Brain pericyte (primary cell): ENCODE measurements around the gene PRICKLE2.
"Not testable (repeated sequence)": the region's sequence is repeated elsewhere in the genome, so short reads cannot be mapped to it uniquely, and the experiment has no call there.

ENCODE experiments used
- DNase-seq: peaks from one replicate; pipeline ENCODE4 v3.0.0-alpha.2; 2012; ENCODE audit warnings: low read depth, low spot score

PRICKLE2 gene

GRCh38 chr3:64103131-64103530 is 122.1 kb downstream of the PRICKLE2 start:
- DNase-seq, result no peak

DNA sequence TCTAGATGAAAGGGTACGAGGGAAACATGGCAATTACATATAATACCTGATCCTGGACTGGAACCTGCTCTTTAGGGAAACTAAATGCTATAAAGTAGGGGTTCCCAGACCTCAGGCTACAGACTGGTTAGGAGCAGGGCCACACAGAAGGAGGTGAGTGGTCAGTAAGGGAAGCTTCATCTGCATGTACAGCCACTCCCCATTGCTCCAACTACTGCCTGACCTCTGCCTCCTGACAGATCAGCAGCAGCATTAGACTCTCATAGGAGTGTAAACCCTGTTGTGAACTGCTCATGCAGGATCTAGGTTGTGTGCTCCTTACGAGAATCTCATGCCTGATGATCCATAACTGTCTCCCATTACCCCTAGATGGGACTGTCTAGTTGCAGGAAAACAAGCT is 123.1 kb downstream of the PRICKLE2 start:
- DNase-seq, result no peak

GRCh38 chr3:64099316-64099715 is 126.0 kb downstream of the PRICKLE2 start:
- no peak for DNase-seq

DNA sequence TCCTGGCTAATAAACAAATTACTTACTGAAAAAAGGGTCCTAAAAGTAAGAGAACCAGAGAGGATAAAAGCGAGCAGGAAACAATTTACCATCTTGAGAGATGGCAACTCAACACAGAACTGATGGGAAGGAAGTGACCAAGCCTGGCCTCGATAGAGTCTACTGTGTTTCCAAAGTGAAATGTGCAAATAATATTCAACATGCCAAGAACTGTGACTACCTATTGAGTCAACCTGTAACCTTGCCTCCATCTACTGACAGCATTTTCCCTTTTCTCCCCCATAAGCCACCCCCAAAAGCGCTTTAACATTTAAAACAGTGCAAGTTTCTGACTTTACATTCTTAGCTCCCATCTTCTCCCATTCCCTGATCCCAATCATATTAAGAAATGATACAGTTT is 126.6 kb downstream of the PRICKLE2 start:
- no peak for DNase-seq

- no peak for DNase-seq
Measured at GRCh38 chr3:64097920-64098319, 127.3 kb downstream of the PRICKLE2 start.

DNA sequence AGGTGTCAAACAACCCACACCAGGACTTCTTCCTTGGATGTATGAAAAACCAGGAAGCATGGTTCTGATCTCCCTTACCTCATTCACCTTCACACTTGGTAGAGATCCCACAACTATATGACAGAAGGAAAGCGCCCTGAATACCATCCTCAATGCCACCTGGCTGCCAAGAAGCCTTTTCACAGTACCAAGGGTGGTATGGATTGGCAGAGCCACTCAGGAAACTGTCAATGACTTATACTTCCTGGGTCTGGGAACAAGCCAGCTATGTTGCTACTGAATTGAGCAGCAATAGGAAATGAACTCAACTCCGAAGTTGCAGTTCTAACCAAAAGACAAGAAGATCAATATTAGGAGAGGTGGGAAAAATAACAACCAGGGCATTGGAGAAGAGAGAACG is 129.5 kb downstream of the PRICKLE2 start:
- DNase-seq, result no peak

- no peak for DNase-seq
Measured at GRCh38 chr3:64094713-64095079, 130.6 kb downstream of the PRICKLE2 start.

GRCh38 chr3:64093825-64094712 is 131.2 kb downstream of the PRICKLE2 start:
- DNase-seq, result no peak

GRCh38 chr3:64093211-64093610 is 132.1 kb downstream of the PRICKLE2 start:
- no peak for DNase-seq

GRCh38 chr3:64091501-64091900 is 133.8 kb downstream of the PRICKLE2 start:
- DNase-seq, result no peak

DNA sequence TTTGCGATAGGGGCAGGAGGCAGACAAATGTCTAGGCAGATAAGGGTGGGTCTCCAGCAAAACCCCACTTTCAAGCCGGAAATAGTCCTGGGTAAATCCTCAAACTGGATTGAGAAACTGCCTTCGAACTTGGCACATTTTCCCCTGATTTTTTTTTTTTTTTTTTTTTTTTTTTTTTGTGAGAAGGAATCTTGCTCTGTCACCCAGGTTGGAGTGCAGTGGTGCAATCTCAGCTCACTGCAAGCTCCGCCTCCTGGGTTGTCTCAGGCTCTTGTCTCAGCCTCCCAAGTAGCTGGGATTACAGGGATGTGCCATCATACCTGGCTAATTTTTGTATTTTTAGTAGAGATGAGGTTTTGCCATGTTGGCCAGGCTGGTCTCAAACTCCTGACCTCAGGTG is 135.9 kb downstream of the PRICKLE2 start:
- DNase-seq, result not testable (repeated sequence)

DNA sequence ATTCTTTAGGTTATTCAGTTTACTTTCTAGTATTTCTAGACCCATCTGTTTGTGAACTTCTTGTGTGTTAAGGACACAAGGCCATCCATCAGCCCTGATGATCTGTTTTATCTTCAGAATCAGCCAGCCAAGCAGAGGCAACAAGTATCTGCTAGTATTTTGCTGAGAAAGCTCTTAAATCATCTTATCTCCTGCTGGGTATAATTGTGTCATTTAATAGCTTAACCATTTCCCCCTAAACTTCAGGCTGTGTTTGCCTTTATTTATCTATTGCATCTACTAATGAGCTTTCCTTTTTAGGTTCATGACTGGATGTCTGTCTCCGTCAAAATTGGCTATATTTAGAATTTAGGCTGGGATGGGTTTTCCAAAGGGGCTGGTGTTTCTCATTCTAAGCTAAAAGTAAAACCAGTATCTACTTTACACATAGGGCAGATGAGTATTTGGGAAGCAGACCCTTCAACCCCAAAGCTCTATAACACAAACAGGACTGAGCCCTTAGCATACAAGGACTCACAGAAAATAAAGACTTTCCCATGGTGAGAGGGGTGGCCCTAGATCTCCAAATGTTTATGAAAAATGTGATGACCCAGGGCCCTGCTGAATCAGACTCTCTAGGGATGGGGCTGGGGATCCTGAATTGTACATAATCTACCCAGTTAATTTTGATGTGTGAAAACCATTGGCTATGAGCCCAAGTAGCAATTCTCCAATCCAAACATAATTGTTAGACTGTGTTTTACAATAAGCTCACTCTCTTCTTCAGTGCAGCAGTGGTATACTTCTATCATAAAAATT is 136.7 kb downstream of the PRICKLE2 start:
- no peak for DNase-seq

DNA sequence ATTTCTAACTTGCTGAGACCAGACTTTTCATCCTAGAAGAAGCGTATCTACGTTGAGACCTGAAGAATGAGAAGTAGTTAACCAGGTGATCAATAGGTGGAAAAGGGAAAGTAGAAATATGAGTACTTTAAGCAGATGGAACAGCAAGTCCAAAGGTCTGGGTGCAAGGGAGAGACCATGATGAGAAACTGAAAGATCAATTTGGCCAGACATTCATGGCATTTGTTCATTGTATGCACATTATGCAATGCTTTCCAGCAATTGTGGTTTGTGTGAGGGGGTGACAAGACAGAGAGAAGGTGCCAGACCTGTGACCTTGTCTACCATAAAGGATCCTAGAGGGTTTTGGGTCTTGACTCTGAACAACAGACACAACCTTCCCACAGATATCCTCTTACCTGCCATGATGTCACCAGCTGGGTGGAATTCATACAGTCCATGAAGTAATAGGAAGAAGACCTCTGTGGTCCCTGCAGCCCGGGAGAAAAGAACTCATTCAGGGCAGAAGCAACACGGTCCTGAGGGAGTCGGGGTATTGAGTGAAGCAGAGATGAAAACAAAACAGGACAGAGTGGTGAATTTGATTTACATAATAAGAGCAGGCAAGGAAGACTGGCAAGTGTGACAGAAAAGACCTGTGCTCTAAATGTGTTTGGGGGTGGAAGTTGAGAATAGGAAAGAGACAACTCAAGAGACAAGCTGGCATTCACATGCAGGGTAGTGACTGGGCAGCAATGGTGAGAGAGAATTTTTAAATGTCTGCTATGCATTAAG is 138.6 kb downstream of the PRICKLE2 start:
- no peak for DNase-seq

DNA sequence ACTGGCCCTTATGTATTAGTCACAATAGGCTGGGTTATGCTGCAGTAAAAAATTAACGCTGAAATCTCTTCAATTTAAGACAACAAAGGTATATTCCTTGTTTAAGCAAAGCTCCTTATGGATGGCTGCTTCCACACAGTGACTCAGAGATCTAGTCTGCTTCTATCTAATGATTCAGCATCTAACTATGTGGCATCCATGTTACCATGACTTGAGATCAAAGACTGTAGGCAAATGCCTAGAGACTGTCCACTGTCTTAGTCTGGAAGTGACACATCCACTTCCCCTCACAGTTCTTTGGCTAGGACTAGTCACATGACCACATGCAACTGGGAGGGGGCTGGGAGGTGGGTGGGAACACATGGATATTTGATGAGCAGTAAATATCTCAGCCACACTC is 140.6 kb downstream of the PRICKLE2 start:
- DNase-seq, result no peak

GRCh38 chr3:64083575-64083974 is 141.7 kb downstream of the PRICKLE2 start:
- no peak for DNase-seq

DNA sequence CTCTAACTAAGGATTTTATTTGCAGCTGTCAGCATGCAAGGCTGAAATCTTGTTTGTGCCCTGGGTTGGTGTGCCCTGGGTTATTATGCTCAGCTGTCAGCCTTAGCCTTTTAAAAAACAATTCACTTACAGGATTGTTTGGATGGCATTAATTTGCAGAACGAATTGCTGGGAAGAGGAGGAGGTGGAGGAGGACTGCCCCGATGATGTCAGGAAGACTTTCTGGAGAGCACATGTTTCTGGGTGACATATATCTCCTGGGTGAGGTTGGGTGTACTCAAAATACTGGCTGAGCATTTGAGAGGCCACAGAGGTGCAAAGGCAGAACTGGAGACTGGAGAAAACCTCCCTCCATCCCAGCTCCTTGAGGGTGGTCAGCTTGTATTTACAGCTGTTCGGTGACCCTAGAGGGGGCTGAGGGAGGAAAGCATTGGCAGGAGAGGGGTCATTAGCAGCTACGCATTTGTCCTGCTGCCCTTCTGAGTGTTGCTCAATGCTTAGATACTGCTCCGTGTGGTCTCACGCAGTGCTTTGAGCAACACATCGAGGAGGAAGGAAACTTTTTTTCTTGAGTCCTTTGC is 142.2 kb downstream of the PRICKLE2 start:
- peak; percentile 66 for DNase-seq

GRCh38 chr3:64082411-64082810 is 142.9 kb downstream of the PRICKLE2 start:
- no peak for DNase-seq

DNA sequence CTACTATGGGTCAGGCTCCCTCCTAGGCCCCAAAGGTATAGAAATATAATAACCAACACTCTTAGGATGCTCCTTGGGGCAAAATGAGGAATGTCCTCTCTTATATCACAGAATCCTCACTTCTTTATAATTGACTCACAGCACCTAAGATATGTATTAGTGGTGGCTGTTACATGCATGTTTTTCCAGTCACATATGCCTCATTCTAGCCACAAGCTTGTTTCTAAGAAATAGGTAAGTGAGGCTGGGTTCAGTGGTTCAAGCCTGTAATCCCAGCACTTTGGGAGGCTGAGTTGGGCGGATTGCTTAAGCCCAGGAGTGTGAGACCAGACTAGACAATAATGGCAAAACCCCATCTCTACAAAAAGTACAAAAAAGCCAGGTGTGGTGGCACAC is 144.0 kb downstream of the PRICKLE2 start:
- no peak for DNase-seq

GRCh38 chr3:64080616-64081234 is 144.5 kb downstream of the PRICKLE2 start:
- no peak for DNase-seq

GRCh38 chr3:64079369-64080150 is 145.7 kb downstream of the PRICKLE2 start:
- no peak for DNase-seq
